ENCODE measurements around the gene PURB. TPM values are rescaled to one million over a fixed set of nuclear protein-coding genes. Genes with fewer than 3 reads are reported as not detected.
"Not testable (repeated sequence)": the region's sequence is repeated elsewhere in the genome, so short reads cannot be mapped to it uniquely, and the experiment has no call there.

The PURB gene
- total and polyA plus RNA-seq, 2 of the 4 experiments (the other 2 are of a cell fraction), result 6.3 to 8.8 TPM

- no peak for TF ChIP-seq CTCF (conservative IDR thresholded peaks at IDR 0.05; ENCODE audit: low read depth, low read length)
- TF ChIP-seq BHLHE40 (IDR thresholded peaks at IDR 0.05; ENCODE audit: low read depth, low read length), result no peak
- TF ChIP-seq CHD1 (IDR thresholded peaks at IDR 0.05; ENCODE audit: low read depth, low read length), result no peak
- no peak for TF ChIP-seq RFX5 (IDR thresholded peaks at IDR 0.05; ENCODE audit: low read depth, low read length)
- no peak for TF ChIP-seq MAFK (IDR thresholded peaks at IDR 0.05; ENCODE audit: low read depth, low read length)
- TF ChIP-seq MAZ (IDR thresholded peaks at IDR 0.05; ENCODE audit: borderline replicate concordance, low read depth, low read length), result no peak
- no peak for TF ChIP-seq CEBPB (IDR thresholded peaks at IDR 0.05; ENCODE audit: low read depth, low read length)
- no peak for TF ChIP-seq POLR2A (IDR thresholded peaks at IDR 0.05; ENCODE audit: low read depth, low read length)
Measured at GRCh38 chr7:44935016-44935415, 49.7 kb upstream of the PURB start (continued).

GRCh38 chr7:44934510-44934909 is 49.2 kb upstream of the PURB start:
- dilution Hi-C loops (cut with HindIII; ENCODE audit: low sequenced_read_pairs, unreplicated experiment); POLR2A ChIA-PET (ENCODE audit: unreplicated experiment); H3K4me2 ChIP-seq (ENCODE audit: low read depth, low read length); intact Hi-C loops (cut with micrococcal nuclease); H3K14ac ChIP-seq (replicated peaks; ENCODE audit: low read depth, low read length); ATAC-seq (ENCODE audit: low read depth); H3K27ac ChIP-seq (ENCODE audit: insufficient read depth, low read length); H3K56ac ChIP-seq (ENCODE audit: extremely low read depth, insufficient read depth, low read length); H2BK20ac ChIP-seq (ENCODE audit: low read depth, low read length); H4K8ac ChIP-seq (ENCODE audit: low read depth in 2 of 2, low read length in 2 of 2); H4K91ac ChIP-seq (ENCODE audit: insufficient read depth, low read depth, low read length); H2BK5ac ChIP-seq (ENCODE audit: low read depth, low read length, poor library complexity, severe bottlenecking); in situ Hi-C loops (cut with MboI; ENCODE audit: low sequenced_read_pairs); H3K9ac ChIP-seq (ENCODE audit: low read depth, low read length); H2AFZ ChIP-seq (replicated peaks; ENCODE audit: low read length, poor library complexity); H2BK120ac ChIP-seq (ENCODE audit: low read depth, low read length); H3K23ac ChIP-seq (ENCODE audit: low read depth, low read length); H2BK15ac ChIP-seq (ENCODE audit: low read depth, low read length); H4K20me1 ChIP-seq (ENCODE audit: insufficient read depth, low read length); H3K9me1 ChIP-seq (ENCODE audit: insufficient read depth, low read length); H3K79me1 ChIP-seq (ENCODE audit: low read depth in 1 of 2, low read length in 2 of 2); H3K18ac ChIP-seq (ENCODE audit: low read depth, low read length); H2AK5ac ChIP-seq (ENCODE audit: low read depth, low read length); H2AK9ac ChIP-seq (replicated peaks; ENCODE audit: low read depth, low read length, poor library complexity); H3K9me3 ChIP-seq (ENCODE audit: control insufficient read depth, insufficient read depth, low read length); H3K4ac ChIP-seq (ENCODE audit: low read depth, low read length); H3K4me3 ChIP-seq (ENCODE audit: insufficient read depth, low read depth, low read length); BruUV-seq (replicated peaks); DNase-seq; H3K4me1 ChIP-seq (ENCODE audit: control insufficient read depth, insufficient read depth, low read length); H4K5ac ChIP-seq (ENCODE audit: low read depth, low read length); H3K36me3 ChIP-seq (ENCODE audit: control insufficient read depth, insufficient read depth, low read length); CTCF ChIA-PET: not testable (repeated sequence)
- WGBS, 2 experiments (ENCODE audit: extremely low coverage in 2 of 2, insufficient read length in 1 of 2), result no CpG with 5 or more reads among the region's 5 CpGs
- peaks cover 33% of the 10 kb centered on the region for H3K27me3 ChIP-seq (ENCODE audit: control insufficient read depth, insufficient read depth, low read length)
